Measurements from ENCODE around the gene ZMYM3. TPM values are rescaled to one million over a fixed set of nuclear protein-coding genes. Genes with fewer than 3 reads are reported as not detected.

The ZMYM3 gene
- total and polyA plus RNA-seq, 2 experiments from 2014 or later = 31.0 to 71.1 TPM

GRCh38 chrX:71239781-71240180 lies 14.2 kb downstream of the ZMYM3 start:
- Histone ChIP-seq H3K4me3 (no peak overlapping the region), H2AFZ (no peak overlapping the region), H3K4me2 (no peak overlapping the region), H3K4me1 (ENCODE audit: insufficient read depth) (no peaks in the 10 kb centered on the region), H3K79me2 (replicated peaks; ENCODE audit: insufficient read depth) (no peaks in the 10 kb centered on the region), H3K9me2 (ENCODE audit: insufficient read depth) (no peaks in the 10 kb centered on the region), H3K27ac (ENCODE audit: low read depth) (no peak overlapping the region), H3K27me3 (ENCODE audit: insufficient read depth) (no peaks in the 10 kb centered on the region), H3F3A (replicated peaks; ENCODE audit: low read depth) (no peaks in the 10 kb centered on the region), H3K36me3 (ENCODE audit: insufficient read depth) (no peaks in the 10 kb centered on the region), H4K20me1 (replicated peaks; ENCODE audit: insufficient read depth) (no peaks in the 10 kb centered on the region)
- TF ChIP-seq ETS1 (IDR thresholded peaks at IDR 0.05) = no peak
- no peak for TF ChIP-seq EZH2 (IDR thresholded peaks at IDR 0.05; ENCODE audit: low read depth, unreplicated experiment)
- no peak for TF ChIP-seq STAT1 (IDR thresholded peaks at IDR 0.05; ENCODE audit: unreplicated experiment)
- no peak for TF ChIP-seq ZNF462 (CRISPR knock-in tag; IDR thresholded peaks at IDR 0.05)
- no peak for TF ChIP-seq CTCF (conservative IDR thresholded peaks at IDR 0.05; ENCODE audit: low read depth in 2 of 2)
- no peak for TF ChIP-seq JUNB (IDR thresholded peaks at IDR 0.05; ENCODE audit: unreplicated experiment)
- no peak for TF ChIP-seq NANOG (IDR thresholded peaks at IDR 0.05; ENCODE audit: borderline replicate concordance)
- no peak for TF ChIP-seq ZNF114 (CRISPR knock-in tag; IDR thresholded peaks at IDR 0.05)
- TF ChIP-seq POLR2AphosphoS5 (IDR thresholded peaks at IDR 0.05; ENCODE audit: low read depth) = no peak
- no peak for TF ChIP-seq CREB1 (CRISPR knock-in tag; IDR thresholded peaks at IDR 0.05; ENCODE audit: low read depth)
- no peak overlapping the region for H3K27ac Mint-ChIP-seq
- no peaks in the 10 kb centered on the region for H3K9me3 Mint-ChIP-seq
- no peak overlapping the region for H3K4me3 Mint-ChIP-seq
- peaks cover 6% of the 10 kb centered on the region for H3K27me3 Mint-ChIP-seq (ENCODE audit: insufficient read depth, low read depth, poor library complexity)
- DNase-seq (ENCODE audit: low spot score) = no peak
- no peak for ATAC-seq
- no peaks in the 10 kb centered on the region for H3K4me1 Mint-ChIP-seq
- peaks cover 54% of the 10 kb centered on the region for H3K36me3 Mint-ChIP-seq (ENCODE audit: low read depth)
